Measurements from ENCODE around the gene SLC1A2. TPM values are rescaled to one million over a fixed set of nuclear protein-coding genes. Genes with fewer than 3 reads are reported as not detected.

SLC1A2 gene
- total RNA-seq, 1 experiment from 2014 or later, result 0.25 TPM

DNA sequence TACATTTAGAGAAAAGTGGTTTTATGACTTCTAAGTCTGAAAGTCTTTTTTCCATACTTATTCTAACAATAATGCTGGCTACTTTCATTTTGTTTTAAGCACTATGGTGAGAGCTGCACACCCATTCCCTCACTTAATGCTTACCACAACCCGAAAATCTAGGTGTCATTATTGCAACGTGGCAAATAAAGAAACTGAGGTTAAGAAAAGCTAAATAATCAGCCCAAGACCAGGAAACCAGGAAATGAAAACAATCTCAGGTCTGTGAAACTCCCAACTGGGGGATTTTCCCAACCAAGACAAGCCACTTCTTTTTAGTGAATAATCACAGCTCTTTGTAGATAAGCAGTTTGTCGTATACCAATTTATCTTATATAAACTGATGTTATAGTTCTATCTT lies 126.3 kb downstream of the SLC1A2 start:
- no peaks in the 10 kb centered on the region for H3K36me3 ChIP-seq (ENCODE audit: control insufficient read depth in 1 of 2, insufficient read depth in 2 of 2, low read length in 2 of 2)
- no peak overlapping the region for H3K4me3 ChIP-seq (replicated peaks in 1 of 2; ENCODE audit: low read depth in 1 of 2, low read length in 2 of 2)
- 0 out of 4 replicates have a peak, but pooled peaks cover 0 to 3% of the 10 kb centered on the region in 2 experiments for H3K4me1 ChIP-seq (ENCODE audit: control insufficient read depth in 1 of 2, insufficient read depth in 2 of 2, low read length in 2 of 2)
- H3K27ac ChIP-seq (ENCODE audit: low read depth, low read length), result no peak overlapping the region
- ChIA-PET POLR2A (no interaction called here), RAD21 (ENCODE audit: low non-redundant PET in 1 of 2, low total read pairs in 2 of 2, uncharacterized antibody in 2 of 2, unreplicated experiment in 2 of 2) (no interaction called here), CTCF (no interaction called here)
- H3K9me2 ChIP-seq (ENCODE audit: insufficient read depth), result no peaks in the 10 kb centered on the region
- DNase-seq (ENCODE audit: low read depth, low spot score) (no peak), ATAC-seq (no peak)
- intact Hi-C loops (cut with micrococcal nuclease), result no loop called here
- no peak overlapping the region for H3K4me2 ChIP-seq (ENCODE audit: low read length)
- H3K79me2 ChIP-seq (ENCODE audit: insufficient read depth, low read length), result no peaks in the 10 kb centered on the region
- TF ChIP-seq ZNF274 (IDR thresholded peaks at IDR 0.05; ENCODE audit: low read depth, low read length), result no peak
- TF ChIP-seq POLR2A (IDR thresholded peaks at IDR 0.05; ENCODE audit: borderline replicate concordance, extremely low read depth, insufficient read depth, insufficient read length), result no peak
- TF ChIP-seq, protein P1, sequence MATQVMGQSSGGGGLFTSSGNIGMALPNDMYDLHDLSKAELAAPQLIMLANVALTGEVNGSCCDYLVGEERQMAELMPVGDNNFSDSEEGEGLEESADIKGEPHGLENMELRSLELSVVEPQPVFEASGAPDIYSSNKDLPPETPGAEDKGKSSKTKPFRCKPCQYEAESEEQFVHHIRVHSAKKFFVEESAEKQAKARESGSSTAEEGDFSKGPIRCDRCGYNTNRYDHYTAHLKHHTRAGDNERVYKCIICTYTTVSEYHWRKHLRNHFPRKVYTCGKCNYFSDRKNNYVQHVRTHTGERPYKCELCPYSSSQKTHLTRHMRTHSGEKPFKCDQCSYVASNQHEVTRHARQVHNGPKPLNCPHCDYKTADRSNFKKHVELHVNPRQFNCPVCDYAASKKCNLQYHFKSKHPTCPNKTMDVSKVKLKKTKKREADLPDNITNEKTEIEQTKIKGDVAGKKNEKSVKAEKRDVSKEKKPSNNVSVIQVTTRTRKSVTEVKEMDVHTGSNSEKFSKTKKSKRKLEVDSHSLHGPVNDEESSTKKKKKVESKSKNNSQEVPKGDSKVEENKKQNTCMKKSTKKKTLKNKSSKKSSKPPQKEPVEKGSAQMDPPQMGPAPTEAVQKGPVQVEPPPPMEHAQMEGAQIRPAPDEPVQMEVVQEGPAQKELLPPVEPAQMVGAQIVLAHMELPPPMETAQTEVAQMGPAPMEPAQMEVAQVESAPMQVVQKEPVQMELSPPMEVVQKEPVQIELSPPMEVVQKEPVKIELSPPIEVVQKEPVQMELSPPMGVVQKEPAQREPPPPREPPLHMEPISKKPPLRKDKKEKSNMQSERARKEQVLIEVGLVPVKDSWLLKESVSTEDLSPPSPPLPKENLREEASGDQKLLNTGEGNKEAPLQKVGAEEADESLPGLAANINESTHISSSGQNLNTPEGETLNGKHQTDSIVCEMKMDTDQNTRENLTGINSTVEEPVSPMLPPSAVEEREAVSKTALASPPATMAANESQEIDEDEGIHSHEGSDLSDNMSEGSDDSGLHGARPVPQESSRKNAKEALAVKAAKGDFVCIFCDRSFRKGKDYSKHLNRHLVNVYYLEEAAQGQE (IDR thresholded peaks at IDR 0.05; ENCODE audit: low read depth), result no peak
- H4K20me1 ChIP-seq (ENCODE audit: insufficient read depth), result no peaks in the 10 kb centered on the region
- no peak overlapping the region for H2AFZ ChIP-seq (ENCODE audit: low read depth, low read length, poor library complexity, severe bottlenecking)
- no peak overlapping the region for H3K9ac ChIP-seq (ENCODE audit: low read length)
- BruUV-seq (replicated peaks), result no TSS peak
- H3K9me3 ChIP-seq (ENCODE audit: control insufficient read depth in 1 of 2, insufficient read depth in 1 of 2, low read depth in 1 of 2, low read length in 2 of 2), result no peaks in the 10 kb centered on the region
- no peaks in the 10 kb centered on the region for H3K27me3 ChIP-seq (ENCODE audit: insufficient read depth, low read length)

GRCh38 chr11:35292279-35292678 lies 127.1 kb downstream of the SLC1A2 start:
- H3K27me3 ChIP-seq (ENCODE audit: insufficient read depth, low read length), result no peaks in the 10 kb centered on the region
- POLR2A ChIA-PET, result no interaction called here
- DNase-seq (ENCODE audit: low read depth, low spot score), result no peak
- 0 out of 4 replicates have a peak, but pooled peaks cover 0 to 3% of the 10 kb centered on the region in 2 experiments for H3K4me1 ChIP-seq (ENCODE audit: control insufficient read depth in 1 of 2, insufficient read depth in 2 of 2, low read length in 2 of 2)
- RAD21 ChIA-PET (ENCODE audit: low non-redundant PET in 1 of 2, low total read pairs in 2 of 2, uncharacterized antibody in 2 of 2, unreplicated experiment in 2 of 2), result no interaction called here
- no TSS peak for BruUV-seq (replicated peaks)
- intact Hi-C loops (cut with micrococcal nuclease), result no loop called here
- H3K9ac ChIP-seq (ENCODE audit: low read length), result no peak overlapping the region
- H3K27ac ChIP-seq (ENCODE audit: low read depth, low read length), result no peak overlapping the region
- no peaks in the 10 kb centered on the region for H4K20me1 ChIP-seq (ENCODE audit: insufficient read depth)
- ATAC-seq, result no peak
- no peak overlapping the region for H2AFZ ChIP-seq (ENCODE audit: low read depth, low read length, poor library complexity, severe bottlenecking)
- no peak overlapping the region for H3K4me2 ChIP-seq (ENCODE audit: low read length)
- no peaks in the 10 kb centered on the region for H3K79me2 ChIP-seq (ENCODE audit: insufficient read depth, low read length)
- no peaks in the 10 kb centered on the region for H3K9me2 ChIP-seq (ENCODE audit: insufficient read depth)
- no peak overlapping the region for H3K4me3 ChIP-seq (replicated peaks in 1 of 2; ENCODE audit: low read depth in 1 of 2, low read length in 2 of 2)
- CTCF ChIA-PET, result no interaction called here
- H3K36me3 ChIP-seq (ENCODE audit: control insufficient read depth in 1 of 2, insufficient read depth in 2 of 2, low read length in 2 of 2), result no peaks in the 10 kb centered on the region
- no peaks in the 10 kb centered on the region for H3K9me3 ChIP-seq (ENCODE audit: control insufficient read depth in 1 of 2, insufficient read depth in 1 of 2, low read depth in 1 of 2, low read length in 2 of 2)
- TF ChIP-seq POLR2AphosphoS5 (IDR thresholded peaks at IDR 0.05; ENCODE audit: low read depth, low read length) (no peak), CEBPB (IDR thresholded peaks at IDR 0.05; ENCODE audit: low read depth) (no peak)

Data from HCT116 (cell line).